GM21423 (cell line): ENCODE data around the gene SPRED2.

Experiments used
- ATAC-seq: cut with Tn5 transposase; IDR thresholded peaks from one replicate; pipeline ENCODE4 v1.9.1; 2021; ENCODE audit warnings: mild to moderate bottlenecking, moderate library complexity; ENCODE audit not compliant: unreplicated experiment

The SPRED2 gene

DNA sequence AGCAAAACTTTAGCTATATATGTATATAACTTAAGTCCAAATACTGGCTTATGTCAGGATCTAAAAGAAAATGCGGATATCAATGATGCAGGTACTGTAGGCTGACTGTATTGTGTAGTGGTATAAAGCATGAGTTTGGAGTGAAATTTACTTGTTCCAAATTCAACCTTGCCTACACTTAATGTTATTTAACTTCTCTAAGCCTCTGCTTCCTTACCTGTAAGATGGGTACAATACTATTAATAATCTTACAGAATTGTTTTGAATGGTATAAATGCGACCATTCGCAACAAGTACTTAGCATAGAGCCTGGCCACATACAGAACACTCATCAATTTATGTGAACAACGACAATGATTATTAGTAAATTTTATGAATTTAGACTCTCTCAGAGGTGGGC lies 62.4 kb downstream of the SPRED2 start:
- no peak for ATAC-seq

DNA sequence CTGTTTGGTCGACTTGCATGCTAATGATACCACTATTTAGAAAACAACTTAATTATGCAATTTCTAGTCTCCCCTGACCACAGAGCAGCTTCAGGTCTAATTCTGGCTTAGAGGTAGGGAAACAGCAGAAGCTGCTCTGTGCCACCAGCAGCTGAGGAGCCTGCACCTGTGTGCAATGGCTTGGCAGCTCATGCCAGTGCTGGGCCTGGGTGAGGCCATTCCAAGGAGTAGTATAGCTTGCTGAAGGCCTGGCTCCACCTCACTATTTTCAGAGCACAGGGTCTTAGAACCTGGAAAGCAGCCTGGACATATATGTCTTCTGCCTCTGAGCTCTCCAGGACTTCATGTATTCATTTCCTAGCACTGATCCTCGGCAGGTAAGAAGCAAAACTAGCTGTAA lies 62.8 kb downstream of the SPRED2 start:
- ATAC-seq: no peak

DNA sequence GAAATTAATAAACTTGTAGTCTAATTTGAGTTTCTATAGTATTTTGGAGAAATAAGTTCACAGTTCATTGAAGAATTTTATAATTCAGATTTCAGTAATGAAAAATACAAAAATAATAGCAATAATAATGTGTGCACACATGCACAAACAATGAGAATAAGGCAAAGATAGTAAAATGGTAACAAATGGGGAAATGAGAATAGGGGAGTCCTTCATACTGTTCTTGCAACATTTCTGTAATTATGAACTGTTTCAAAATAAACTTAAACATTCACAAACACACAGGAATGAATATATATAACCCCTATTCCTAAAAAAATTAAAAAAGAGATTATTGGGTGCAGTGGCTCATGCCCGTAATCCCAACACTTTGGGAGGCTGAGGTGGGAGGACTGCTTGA lies 63.9 kb downstream of the SPRED2 start:
- no peak for ATAC-seq

DNA sequence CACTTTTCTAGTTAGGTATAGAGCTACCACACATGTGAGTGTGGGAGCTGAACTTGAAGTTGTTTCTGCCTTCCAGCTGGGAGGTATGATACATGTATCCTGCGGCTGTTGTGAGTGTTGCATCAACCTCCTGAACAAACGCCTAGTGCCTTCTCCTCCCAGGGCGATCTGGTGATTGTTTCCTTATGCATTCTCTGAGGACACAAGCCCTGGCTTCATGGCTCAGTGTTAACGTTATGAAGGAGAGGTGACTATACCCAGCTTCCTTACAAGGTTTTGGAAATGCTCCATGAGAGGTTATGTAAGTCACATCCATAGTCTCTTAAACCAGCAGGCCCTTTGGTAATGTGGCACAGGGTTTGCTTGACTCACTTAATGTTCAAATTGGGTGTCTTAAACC lies 64.9 kb downstream of the SPRED2 start:
- no peak for ATAC-seq

DNA sequence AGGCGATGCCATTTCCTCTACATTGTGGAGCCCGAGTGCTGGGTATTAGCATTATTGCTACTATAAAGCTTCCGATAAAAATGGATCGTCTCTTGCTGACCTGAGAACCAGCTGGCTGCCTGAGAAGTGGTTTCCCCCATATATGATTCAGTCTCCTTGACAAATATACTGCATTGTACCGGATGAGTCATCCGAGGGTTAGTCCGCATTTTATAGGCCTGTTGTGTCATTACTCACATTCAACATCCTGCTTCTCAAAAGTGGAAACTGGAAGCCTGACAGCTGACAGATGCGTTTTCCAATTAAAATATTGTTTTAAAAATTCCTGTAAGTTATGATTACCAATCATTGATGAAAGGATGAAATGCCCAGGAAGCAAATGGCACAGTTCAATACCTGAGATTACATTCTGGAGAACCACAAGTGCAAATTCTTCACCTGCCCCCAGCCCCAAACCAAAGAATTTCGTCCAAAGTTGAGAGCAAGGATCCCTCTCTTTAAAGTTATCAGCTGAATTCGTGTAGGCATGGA lies 65.7 kb downstream of the SPRED2 start:
- peak; percentile 47 for ATAC-seq

DNA sequence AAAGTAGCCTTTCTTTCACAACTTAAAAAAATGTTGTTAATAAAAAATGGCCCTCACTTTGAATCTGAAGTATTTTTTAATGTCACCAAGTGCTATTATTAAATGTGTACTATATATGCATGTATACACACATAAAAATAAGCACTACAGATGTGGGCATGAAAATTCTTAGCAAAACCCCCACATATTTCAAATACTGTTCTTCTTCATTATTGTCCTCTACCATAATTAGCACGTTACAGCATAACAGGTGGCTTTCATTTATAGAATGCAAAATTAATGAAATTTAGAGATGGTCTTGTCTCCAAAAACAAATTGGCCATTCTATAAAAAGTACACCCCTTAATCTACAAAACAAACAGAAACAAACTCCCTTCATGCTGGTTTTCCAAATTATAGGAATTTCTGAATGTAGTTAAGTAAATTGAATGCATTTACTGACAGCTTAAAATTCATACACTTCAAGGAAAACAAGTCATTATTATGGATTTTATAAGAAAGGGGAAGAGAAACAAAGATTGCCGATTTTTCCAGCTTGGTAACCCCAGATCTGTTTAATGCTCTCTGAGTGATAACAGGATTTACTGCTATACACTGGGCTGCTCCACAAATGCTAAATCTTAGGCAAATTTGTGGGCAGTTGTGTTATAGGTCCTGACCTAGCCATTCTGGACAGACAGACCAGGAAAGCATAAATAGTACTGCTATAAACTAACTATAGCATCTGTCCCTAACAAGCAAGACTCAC lies 67.2 kb downstream of the SPRED2 start:
- ATAC-seq: no peak

DNA sequence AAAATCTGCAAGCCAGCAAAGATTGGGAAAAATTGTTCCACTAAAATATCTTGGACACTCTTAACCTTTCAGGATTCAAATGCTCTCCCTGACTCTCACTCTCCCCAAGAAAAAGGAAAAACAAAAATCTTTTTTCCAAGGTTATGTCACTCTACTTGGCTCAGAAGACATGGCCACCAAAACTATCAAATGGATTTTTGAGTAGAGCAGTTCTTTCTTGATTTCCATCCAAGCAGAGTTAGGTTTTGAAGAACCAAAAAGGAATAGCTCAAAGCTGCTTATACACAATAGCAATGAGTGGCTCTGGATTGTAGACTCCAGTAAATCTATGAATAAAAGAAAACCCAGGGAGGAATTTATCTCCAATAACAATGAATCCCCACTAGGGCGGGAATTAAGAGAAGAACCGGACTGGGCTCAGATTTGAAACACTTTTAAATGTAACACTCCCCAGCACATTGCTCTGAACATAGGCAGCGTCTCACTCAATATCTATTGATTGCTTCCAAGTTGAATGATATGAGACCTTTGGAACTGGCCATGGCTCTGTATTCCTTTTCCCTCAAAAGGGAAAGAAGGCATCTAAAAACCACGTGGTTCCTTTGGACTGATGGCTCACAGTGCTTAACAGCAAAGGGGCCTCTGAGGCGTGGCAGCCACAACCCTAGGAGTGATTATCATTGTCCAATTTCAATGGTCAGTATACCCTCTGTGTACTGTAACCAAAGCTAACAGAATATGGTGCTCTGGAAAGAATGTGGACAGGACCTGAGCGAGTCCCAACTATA lies 68.3 kb downstream of the SPRED2 start:
- no peak for ATAC-seq

DNA sequence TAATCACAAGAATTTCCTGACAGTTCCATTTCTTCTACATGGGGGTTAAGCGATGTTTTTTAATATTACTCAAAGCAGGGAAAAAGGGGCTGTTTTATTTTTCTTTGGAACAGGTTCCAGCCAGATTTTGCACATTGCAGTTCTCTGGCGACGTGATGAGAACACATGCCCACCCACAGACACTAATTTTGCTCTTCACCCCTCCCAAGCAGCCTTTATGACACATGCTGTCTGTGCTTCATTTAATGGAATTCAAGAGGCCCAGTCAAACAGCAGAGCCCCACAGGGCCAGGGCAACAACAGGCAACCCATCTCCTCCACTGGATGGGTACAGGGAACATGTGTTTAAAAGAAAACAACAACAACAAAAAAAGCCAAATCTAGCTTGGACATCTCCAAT lies 70.8 kb downstream of the SPRED2 start:
- ATAC-seq: no peak

- no peak for ATAC-seq
Measured at GRCh38 chr2:65360441-65360840, 72.0 kb downstream of the SPRED2 start.

DNA sequence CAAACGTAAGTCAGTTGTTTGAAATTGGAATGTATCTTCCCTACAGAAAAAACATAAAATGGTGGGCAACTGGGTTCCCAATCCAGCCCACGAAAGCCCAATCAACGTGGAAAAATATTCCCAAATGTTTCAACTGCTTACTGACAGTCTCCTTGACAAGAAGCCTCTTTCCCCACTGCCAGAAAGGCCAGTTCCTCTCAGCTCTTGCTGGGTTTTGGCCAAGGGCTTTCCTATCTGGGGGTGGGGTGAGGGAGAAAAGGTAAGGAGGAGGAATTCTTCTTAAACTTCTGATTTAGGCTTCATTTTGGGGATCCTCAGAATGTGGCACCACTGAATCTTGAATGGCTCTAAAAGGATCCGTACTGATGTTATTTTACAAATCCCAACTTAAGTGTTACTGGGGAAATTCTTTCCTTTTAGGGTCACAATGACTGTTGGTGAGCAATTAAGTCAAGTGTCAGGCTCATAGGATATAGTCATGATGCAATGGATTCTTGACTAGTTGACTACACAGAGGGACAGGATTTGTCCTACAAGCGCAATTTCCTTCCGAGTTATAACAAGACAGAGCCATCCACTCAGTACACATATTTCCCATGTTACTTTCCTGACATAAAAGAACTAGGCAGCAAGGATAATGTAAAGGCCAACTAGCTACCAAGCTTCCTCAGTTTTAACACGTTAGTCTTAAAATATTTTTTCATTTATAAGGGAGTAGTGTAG lies 73.6 kb downstream of the SPRED2 start:
- no peak for ATAC-seq

GRCh38 chr2:65357959-65358294 lies 74.5 kb downstream of the SPRED2 start:
- peak; percentile 87 for ATAC-seq

DNA sequence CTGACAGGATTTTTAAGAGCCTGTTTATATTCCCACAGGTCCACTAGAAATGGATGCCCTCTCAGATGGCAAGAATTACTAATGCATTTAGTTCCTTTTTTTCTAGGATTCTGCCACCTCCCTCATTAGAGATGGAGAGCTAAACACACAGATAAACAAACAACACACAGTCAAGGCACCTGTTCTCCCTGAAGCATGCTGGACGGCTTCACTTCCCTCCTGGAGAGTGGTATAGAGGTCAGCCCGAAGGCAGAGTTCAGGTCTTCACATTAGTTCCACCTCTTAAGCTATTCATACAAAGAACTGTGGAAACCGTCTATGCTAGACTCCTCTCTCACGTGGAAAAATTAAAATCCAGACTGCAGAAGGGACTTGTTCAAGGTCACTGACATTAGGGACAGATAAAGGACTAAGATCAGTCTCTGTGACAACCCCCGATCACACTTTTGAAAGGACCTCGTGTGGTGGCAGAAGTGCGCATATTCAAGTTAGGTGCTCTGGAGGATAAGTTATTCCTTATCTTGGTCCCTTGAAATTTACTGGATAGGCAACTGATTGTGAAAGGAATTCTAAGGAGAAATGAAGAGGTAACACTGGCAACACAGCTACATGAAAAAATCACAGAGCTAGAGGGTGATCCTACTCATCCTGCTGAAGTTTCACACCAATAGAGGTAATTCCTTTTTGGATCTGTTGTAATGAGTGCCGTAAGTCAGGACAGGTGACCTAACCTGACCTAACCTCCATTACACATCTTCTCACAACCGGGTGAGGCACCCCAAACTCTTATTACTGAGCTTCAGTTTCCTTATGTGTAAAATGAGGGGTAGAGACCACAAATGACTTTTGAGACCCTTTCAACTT lies 75.1 kb downstream of the SPRED2 start:
- peak; percentile 37 for ATAC-seq

- ATAC-seq: no peak
Measured at GRCh38 chr2:65355186-65355831, 77.1 kb downstream of the SPRED2 start.

GRCh38 chr2:65354773-65355172 lies 77.6 kb downstream of the SPRED2 start:
- no peak for ATAC-seq

- ATAC-seq: no peak
Measured at GRCh38 chr2:65353927-65354326, 78.5 kb downstream of the SPRED2 start.

- ATAC-seq: no peak
Measured at GRCh38 chr2:65353046-65353445, 79.4 kb downstream of the SPRED2 start.

GRCh38 chr2:65351948-65352595 lies 80.3 kb downstream of the SPRED2 start:
- ATAC-seq: no peak

DNA sequence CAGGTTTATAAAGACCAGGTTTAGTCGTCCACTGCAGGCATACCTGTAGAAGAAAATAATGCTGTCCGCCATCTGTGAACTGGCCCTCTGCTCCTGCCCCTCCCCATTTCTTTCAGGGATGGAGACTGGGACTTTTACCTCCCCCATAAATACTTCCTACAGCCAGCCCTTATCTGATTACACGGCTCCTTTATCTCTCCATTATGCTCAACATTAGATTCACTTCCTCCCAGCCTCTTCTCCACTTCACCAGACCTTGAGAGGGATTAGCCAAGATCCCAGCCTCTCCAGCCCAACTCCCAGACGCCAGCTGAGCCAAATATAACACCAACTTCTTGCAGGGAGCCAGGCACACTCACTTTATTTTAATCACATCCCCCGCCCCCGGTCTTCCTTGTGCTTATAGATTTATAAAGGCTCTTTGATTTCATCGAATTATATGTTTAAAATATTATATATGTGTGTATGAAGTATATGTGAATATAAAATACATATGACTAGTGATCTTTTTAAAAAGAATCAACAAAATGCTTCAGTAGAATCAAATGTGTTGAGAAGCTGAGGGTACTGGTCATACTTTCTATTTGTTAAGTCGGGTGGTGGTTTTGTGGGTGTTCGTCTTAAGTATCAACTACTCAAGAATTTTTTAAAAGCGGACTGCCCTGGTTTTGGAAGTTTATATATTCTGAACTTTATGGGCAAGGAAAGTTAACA lies 81.0 kb downstream of the SPRED2 start:
- no peak for ATAC-seq

DNA sequence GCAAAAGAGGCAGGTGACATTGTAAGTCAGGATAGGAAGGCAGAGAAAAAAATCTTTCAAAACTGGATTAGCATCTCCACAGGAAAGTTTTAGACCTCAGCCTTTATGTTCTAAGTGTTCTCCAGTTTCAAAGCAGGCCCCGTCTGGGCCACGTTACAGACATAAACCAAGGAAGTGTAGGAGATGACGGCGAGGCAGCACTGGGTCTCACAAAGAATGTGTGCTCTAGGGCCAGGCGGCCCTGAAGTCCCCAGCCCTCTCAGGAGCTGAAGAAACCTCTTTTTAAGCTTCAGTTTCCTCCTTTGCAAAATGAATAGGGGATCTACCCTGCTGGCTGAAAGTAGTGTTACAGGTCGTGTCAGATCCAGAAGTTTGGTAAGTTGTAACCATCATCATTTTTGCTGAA lies 81.7 kb downstream of the SPRED2 start:
- ATAC-seq: no peak
